Pancreas (tissue), 10 donors: ENCODE data around the gene MYO1C. TPM values are rescaled to one million over a fixed set of nuclear protein-coding genes. Genes with fewer than 3 reads are reported as not detected.

Experiments
- ATAC-seq, 4 donors: fragments of 200-7000 bp; cut with Tn5 transposase; one replicate each; pipeline versions ENCODE4 v1.8.0 to v1.9.1; 2020; ENCODE audit warnings: mild to moderate bottlenecking in 4 of 4, moderate library complexity in 4 of 4
- DNase-seq, 6 donors: peaks; one replicate each; pipeline ENCODE4 v3.0.0-alpha.2; 2020
- FAIRE-seq: peaks from 2 replicates; lab custom pipeline; 2012; peaks lifted over from hg19 to GRCh38; lab: Jason Lieb, UNC
- H3K27ac ChIP-seq, 4 donors: fragments of 200-600 bp; sonication (generic); 1 replicate in 3 of 4; 2 replicates in 1 of 4; pipeline versions ENCODE4 v1.5.0 to v1.8.0; 2020
- H3K27me3 ChIP-seq, 4 donors: fragments of 200-600 bp; one replicate each; pipeline ENCODE4 v1.8.0; 2021
- H3K36me3 ChIP-seq, 3 donors: fragments of 200-600 bp; sonication (generic) in 1 of 3; one replicate each; pipeline versions ENCODE4 v1.5.0 to v1.8.0; 2020 to 2021
- H3K4me1 ChIP-seq, 3 donors: fragments of 200-600 bp; one replicate each; pipeline ENCODE4 v1.8.0; 2021
- H3K4me3 ChIP-seq, 4 donors: fragments of 200-600 bp; sonication (generic) in 2 of 4; one replicate each; pipeline versions ENCODE4 v1.5.0 to v1.8.0; 2020 to 2021
- H3K9me3 ChIP-seq, 4 donors: fragments of 200-600 bp; one replicate each; pipeline ENCODE4 v1.8.0; 2021
- CTCF ChIP-seq, 4 donors: fragments of 200-600 bp; sonication (generic) in 3 of 4; IDR thresholded peaks; one replicate each; pipeline versions ENCODE4 v1.5.0 to v1.8.0; 2021; ENCODE audit warnings: antibody characterized with exemption in 4 of 4
- WGBS, 2 donors: extraction: QIAGEN DNeasy Blood & Tissue Kit; methylation state at CpG; one replicate each; pipeline ENCODE4 v1.1.7; 2013; 5-methylcytosine and 5-hydroxymethylcytosine counted together
- intact Hi-C, 3 donors: fragments of 100-400 bp; cut with DNase I; formaldehyde crosslinking; loops; one replicate each; pipeline versions ENCODE4 v1.11.1 to v1.14.2; 2022
- polyA plus RNA-seq, 2 donors: library from polyadenylated mRNA; stranded (reverse); fragments of 200-250 nt; gene quantifications; one replicate each; pipeline ENCODE4 v1.2.3, GENCODE V29; 2013
- total RNA-seq, 6 donors: library from RNA; stranded (reverse); fragmentation: NEBNext Ultra II Directional in 4 of 6; extraction: Animal tissue kit (Norgen Biotek cat#: 25700) in 4 of 6; gene quantifications; one replicate each; pipeline versions ENCODE4 v1.2.1 to v1.2.4, GENCODE V29; 2021 to 2023
- donor health status: healthy with polysubstance abuse.
- donor health status: DM: no; HTN: no; CAD: no; lungs with moderate emphysema.
- donor health status: DM: no; HTN: no; CAD: no.
- donor health status: control.
- donor health status: control.
- donor health status: Bipolar disorder and iron deficiency.
- donor health status: DM: yes; HTN: yes; CAD: no.
- donor health status: DM: no; HTN: no; CAD: no.
- donor health status: DM: no; HTN: no; CAD: no.
- donor health status: DM: yes; HTN: yes; CAD: no.

The MYO1C gene
- total and polyA plus RNA-seq, 8 donors = 57.2 to 138 (median 99.3) TPM

GRCh38 chr17:1496869-1497268 is 4.4 kb upstream of the MYO1C start:
- intact Hi-C loops = no loop called here
- Histone ChIP-seq H3K27me3 (no peaks in the 10 kb centered on the region), H3K4me1 (no peaks in the 10 kb centered on the region), H3K4me3 (no peak overlapping the region), H3K27ac (no peak overlapping the region), H3K9me3 (no peaks in the 10 kb centered on the region), H3K36me3 (no peaks in the 10 kb centered on the region)
- 93 to 97% methylated on average over 14 of the region's 14 CpGs for WGBS, 2 donors
- FAIRE-seq (no peak), ATAC-seq (no peak), DNase-seq (no peak)
- no peak for TF ChIP-seq CTCF (IDR thresholded peaks at IDR 0.05)

GRCh38 chr17:1495265-1495989 is 2.9 kb upstream of the MYO1C start:
- ATAC-seq (no peak), DNase-seq (no peak), FAIRE-seq (no peak)
- Histone ChIP-seq H3K27me3 (no peaks in the 10 kb centered on the region), H3K4me3 (no peak overlapping the region), H3K36me3 (no peaks in the 10 kb centered on the region), H3K9me3 (no peaks in the 10 kb centered on the region), H3K4me1 (no peaks in the 10 kb centered on the region), H3K27ac (no peak overlapping the region)
- TF ChIP-seq CTCF (IDR thresholded peaks at IDR 0.05) = no peak
- intact Hi-C loops = no loop called here
- 84% methylated on average over 14 of the region's 14 CpGs for WGBS, 2 donors

DNA sequence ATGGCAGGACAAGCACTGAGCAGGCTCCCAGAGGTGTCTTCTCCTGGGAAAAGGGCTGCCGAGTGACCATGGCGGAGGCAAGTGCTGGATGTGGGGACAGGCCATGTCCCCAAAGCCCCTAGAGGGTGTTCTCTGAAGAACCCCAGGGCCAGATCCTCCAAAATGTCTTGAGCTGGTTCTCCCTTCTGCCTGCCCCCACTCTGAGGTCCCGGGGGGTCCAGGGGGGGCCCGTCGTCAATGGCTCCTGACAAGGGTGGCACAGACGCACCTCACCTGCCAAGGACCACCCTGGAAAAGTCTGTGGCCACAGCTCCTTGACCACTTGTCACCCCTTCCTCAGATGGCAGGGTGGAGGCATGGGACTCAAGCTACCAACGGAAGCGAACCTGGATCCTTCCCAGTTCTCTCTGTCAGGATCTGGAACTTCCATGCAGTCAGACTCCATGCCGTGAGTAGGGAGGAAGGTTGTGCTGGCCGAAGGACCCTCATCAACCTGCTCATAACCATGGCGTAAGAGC is 2.3 kb upstream of the MYO1C start:
- ATAC-seq (no peak), FAIRE-seq (no peak), DNase-seq (no peak)
- no peak for TF ChIP-seq CTCF (IDR thresholded peaks at IDR 0.05)
- H3K4me3 ChIP-seq = no peak overlapping the region
- no peaks in the 10 kb centered on the region for H3K36me3 ChIP-seq
- intact Hi-C loops = no loop called here
- no peaks in the 10 kb centered on the region for H3K9me3 ChIP-seq
- no peak overlapping the region for H3K27ac ChIP-seq
- no peaks in the 10 kb centered on the region for H3K27me3 ChIP-seq
- WGBS, 2 donors = 88 to 90% methylated on average over 11 of the region's 11 CpGs
- H3K4me1 ChIP-seq = no peaks in the 10 kb centered on the region

DNA sequence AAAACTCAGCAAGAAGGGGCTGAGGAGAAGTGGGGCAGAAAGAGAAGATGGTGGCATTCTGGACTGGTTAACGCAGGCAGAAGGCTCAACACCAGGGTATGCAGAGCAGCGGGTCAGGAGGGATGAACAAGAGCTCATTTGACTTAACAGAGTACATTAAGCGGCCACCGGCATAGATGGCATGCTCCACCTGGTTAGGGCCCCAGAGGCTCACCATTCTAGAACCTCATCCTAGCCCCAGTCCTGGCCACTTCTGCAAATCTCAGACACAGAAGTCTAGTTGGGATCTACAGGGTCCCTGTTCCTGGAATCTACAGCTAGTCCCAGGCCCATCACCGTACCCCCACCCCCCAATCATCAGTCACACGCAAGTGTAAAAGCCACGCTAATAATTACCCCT is 1.7 kb upstream of the MYO1C start:
- Histone ChIP-seq H3K27me3 (no peaks in the 10 kb centered on the region), H3K36me3 (no peaks in the 10 kb centered on the region), H3K4me1 (no peaks in the 10 kb centered on the region), H3K9me3 (no peaks in the 10 kb centered on the region), H3K4me3 (no peak overlapping the region), H3K27ac (no peak overlapping the region)
- 94 to 97% methylated on average over 7 of the region's 7 CpGs for WGBS, 2 donors
- FAIRE-seq (no peak), DNase-seq (no peak), ATAC-seq (no peak)
- intact Hi-C loops = no loop called here
- TF ChIP-seq CTCF (IDR thresholded peaks at IDR 0.05) = no peak
